A549 (cell line): ENCODE results near the gene NDRG2. TPM values are rescaled to one million over a fixed set of nuclear protein-coding genes. Genes with fewer than 3 reads are reported as not detected.

Experiments
- ATAC-seq, 2 experiments: fragments of 200-7000 bp in 1 of 2; fragments of >200 bp in 1 of 2; cut with Nextera tagmentation in 1 of 2; cut with Tn5 transposase in 1 of 2; 3 replicates each; pipeline versions ENCODE4 v1.8.0 to v1.9.1; 2018 to 2020; ENCODE audit warnings: mild to moderate bottlenecking in 1 of 2, moderate library complexity in 1 of 2
- CTCF ChIA-PET: fragments of 300-600 bp; sonication (Branson Sonifier 250); formaldehyde crosslinking; extraction: SDS; loops from one replicate; lab custom pipeline; 2021; ENCODE audit warnings: antibody characterized with exemption, inconsistent platforms; lab: Yijun Ruan, JAX
- POLR2A ChIA-PET: fragments of 350-600 bp; formaldehyde crosslinking; extraction: SDS; loops from one replicate; lab custom pipeline; 2021; ENCODE audit warnings: antibody characterized with exemption, inconsistent platforms; lab: Yijun Ruan, JAX
- DNase-seq, 2 experiments: peaks; one replicate each; pipeline versions ENCODE4 v3.0.0 to v3.0.0-alpha.2; 2011 to 2016; ENCODE audit warnings: low read depth in 1 of 2, low spot score in 1 of 2
- FAIRE-seq: peaks from 2 replicates; lab custom pipeline; 2011; peaks lifted over from hg19 to GRCh38; lab: Jason Lieb, UNC
- H3K27ac ChIP-seq, 2 experiments: fragments of >200 bp; sonication (Bioruptor Twin); formaldehyde crosslinking; 3 replicates each; pipeline ENCODE4 v1.5.1; 2016 to 2017
- H3K4me1 ChIP-seq: fragments of >200 bp; sonication (Bioruptor Twin); formaldehyde crosslinking; 3 replicates; pipeline ENCODE4 v1.6.1; 2016
- H3K4me2 ChIP-seq: fragments of >200 bp; sonication (Bioruptor Twin); formaldehyde crosslinking; 3 replicates; pipeline ENCODE4 v1.6.1; 2016
- H3K4me3 ChIP-seq: fragments of >200 bp; sonication (Bioruptor Twin); formaldehyde crosslinking; 3 replicates; pipeline ENCODE4 v1.5.1; 2016
- H3K9me3 ChIP-seq: fragments of >200 bp; sonication (Bioruptor Twin); formaldehyde crosslinking; 3 replicates; pipeline ENCODE4 v1.6.1; 2016
- CHD2 ChIP-seq: fragments of 150-350 bp; IDR thresholded peaks from 2 replicates; pipeline ENCODE4 v1.6.1; 2014; ENCODE audit warnings: low read length; ENCODE audit not compliant: partially characterized antibody
- CHD4 ChIP-seq: fragments of 200-600 bp; sonication (generic); IDR thresholded peaks from 2 replicates; pipeline ENCODE4 v1.6.1; 2016; ENCODE audit warnings: antibody characterized with exemption, mild to moderate bottlenecking, borderline replicate concordance
- CTCF ChIP-seq: fragments of >200 bp; sonication (Bioruptor Twin); formaldehyde crosslinking; IDR thresholded peaks from 3 replicates; pipeline ENCODE4 v1.5.1; 2016
- EP300 ChIP-seq, 2 experiments: fragments of >200 bp; sonication (Bioruptor Twin); formaldehyde crosslinking; IDR thresholded peaks; 2 replicates in 1 of 2; 3 replicates in 1 of 2; pipeline ENCODE4 v1.6.1; 2016 to 2017
- HEYL ChIP-seq: fragments of 250-450 bp; sonication (Bioruptor Pico); IDR thresholded peaks from 2 replicates; pipeline ENCODE4 v1.8.0; 2021; ENCODE audit warnings: mild to moderate bottlenecking, moderate library complexity
- MYC ChIP-seq: IDR thresholded peaks from 2 replicates; pipeline ENCODE4 v1.6.1; 2012; ENCODE audit warnings: mild to moderate bottlenecking, inconsistent platforms, low read length, improper control_type of control experiment, borderline replicate concordance
- NFE2L2 ChIP-seq: fragments of 150-350 bp; conservative IDR thresholded peaks from 2 replicates; pipeline ENCODE4 v1.6.1; 2014; ENCODE audit warnings: low read length
- PBX3 ChIP-seq: IDR thresholded peaks from 2 replicates; pipeline ENCODE4 v1.6.1; 2012
- POLR2A ChIP-seq: IDR thresholded peaks from 2 replicates; pipeline ENCODE4 v1.6.1; 2012; ENCODE audit warnings: mild to moderate bottlenecking, low read length
- RAD21 ChIP-seq, 2 experiments: fragments of >200 bp in 1 of 2; sonication (Bioruptor Twin) in 1 of 2; formaldehyde crosslinking in 1 of 2; IDR thresholded peaks in 1 of 2; conservative IDR thresholded peaks in 1 of 2; 2 replicates in 1 of 2; 3 replicates in 1 of 2; pipeline ENCODE4 v1.6.1; 2012 to 2018; ENCODE audit warnings: inconsistent platforms in 1 of 2
- RFX5 ChIP-seq: fragments of 450-650 bp; IDR thresholded peaks from 2 replicates; pipeline ENCODE4 v1.7.1; 2014; ENCODE audit warnings: antibody characterized with exemption, mild to moderate bottlenecking, moderate library complexity
- SREBF2 ChIP-seq: fragments of 450-650 bp; IDR thresholded peaks from 2 replicates; pipeline ENCODE4 v1.6.1; 2014; ENCODE audit warnings: mild to moderate bottlenecking, moderate library complexity
- ZC3H11A ChIP-seq: fragments of 450-650 bp; IDR thresholded peaks from 2 replicates; pipeline ENCODE4 v1.6.1; 2014; ENCODE audit warnings: antibody characterized with exemption, mild to moderate bottlenecking
- ZSCAN20 ChIP-seq: fragments of 250-450 bp; sonication (Bioruptor Pico); IDR thresholded peaks from 2 replicates; pipeline ENCODE4 v1.8.0; 2022; ENCODE audit warnings: mild to moderate bottlenecking, moderate library complexity
- WGBS: methylation state at CpG from one replicate; pipeline ENCODE4 v1.1.6; 2017; ENCODE audit errors: missing lambda C conversion rate; 5-methylcytosine and 5-hydroxymethylcytosine counted together
- polyA plus RNA-seq, 4 experiments: library from polyadenylated mRNA; depleted of rRNA in 3 of 4; stranded (reverse); fragments of >200 nt; fragmentation: RNase III in 1 of 4; extraction: RNeasy Plus Mini Kit Qiagen cat#74134 plus additional on column Dnase treatment in 1 of 4; gene quantifications; 2 replicates in 3 of 4; 3 replicates in 1 of 4; pipeline ENCODE4 v1.2.3, GENCODE V29; 2011 to 2017
- TF ChIP-seq, protein P1 (sequence below): fragments of 450-650 bp; IDR thresholded peaks from 2 replicates; pipeline ENCODE4 v1.6.1; 2014; ENCODE audit warnings: antibody characterized with exemption
- TF ChIP-seq, protein P2 (sequence below): fragments of >200 bp; sonication (Bioruptor Twin); formaldehyde crosslinking; IDR thresholded peaks from 3 replicates; pipeline ENCODE4 v1.6.1; 2016
- TF ChIP-seq, protein P3 (sequence below): fragments of 200-600 bp; sonication (generic); IDR thresholded peaks from 2 replicates; pipeline ENCODE4 v1.6.1; 2016; ENCODE audit warnings: antibody characterized with exemption, mild to moderate bottlenecking, moderate library complexity
- TF ChIP-seq, protein P4 (sequence below): IDR thresholded peaks from 2 replicates; pipeline ENCODE4 v1.6.1; 2012
- TF ChIP-seq, protein P5 (sequence below): fragments of >200 bp; sonication (Bioruptor Twin); formaldehyde crosslinking; IDR thresholded peaks from 2 replicates; pipeline ENCODE4 v1.6.1; 2016

The NDRG2 gene
- polyA plus RNA-seq, 2 of the 4 experiments (the other 2 are of a cell fraction), result 4.7 to 6.8 TPM

GRCh38 chr14:21069388-21070082 lies 44.7 kb upstream of the NDRG2 start:
- Histone ChIP-seq H3K4me1 (peaks cover 23% of the 10 kb centered on the region), H3K4me3 (peak overlapping the region; percentile 79), H3K9me3 (no peaks in the 10 kb centered on the region), H3K27ac (peak overlapping the region; percentile 83 to 95), H3K4me2 (peak overlapping the region; percentile 99)
- WGBS, result 29% methylated on average over 36 of the region's 40 CpGs
- ChIA-PET CTCF (interaction anchor here (1.1 to 15.5 kb wide), 18 partner anchors 12 to 55 kb away, joined by 3 to 369 read pairs (median 26); partner anchors contain the start of genes TMEM253 and ZNF219), POLR2A (interaction anchor here (0.9 to 1.7 kb wide), 4 partner anchors 19 to 55 kb away, joined by 3 to 11 read pairs (median 8); no protein-coding TSS in a partner anchor)
- no peak for TF ChIP-seq CHD4
- TF ChIP-seq, protein P1, sequence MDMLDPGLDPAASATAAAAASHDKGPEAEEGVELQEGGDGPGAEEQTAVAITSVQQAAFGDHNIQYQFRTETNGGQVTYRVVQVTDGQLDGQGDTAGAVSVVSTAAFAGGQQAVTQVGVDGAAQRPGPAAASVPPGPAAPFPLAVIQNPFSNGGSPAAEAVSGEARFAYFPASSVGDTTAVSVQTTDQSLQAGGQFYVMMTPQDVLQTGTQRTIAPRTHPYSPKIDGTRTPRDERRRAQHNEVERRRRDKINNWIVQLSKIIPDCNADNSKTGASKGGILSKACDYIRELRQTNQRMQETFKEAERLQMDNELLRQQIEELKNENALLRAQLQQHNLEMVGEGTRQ, result no peak
- TF ChIP-seq HEYL (CRISPR knock-in tag), result no peak
- no peak for TF ChIP-seq PBX3
- TF ChIP-seq RFX5, result no peak
- TF ChIP-seq, protein P2, sequence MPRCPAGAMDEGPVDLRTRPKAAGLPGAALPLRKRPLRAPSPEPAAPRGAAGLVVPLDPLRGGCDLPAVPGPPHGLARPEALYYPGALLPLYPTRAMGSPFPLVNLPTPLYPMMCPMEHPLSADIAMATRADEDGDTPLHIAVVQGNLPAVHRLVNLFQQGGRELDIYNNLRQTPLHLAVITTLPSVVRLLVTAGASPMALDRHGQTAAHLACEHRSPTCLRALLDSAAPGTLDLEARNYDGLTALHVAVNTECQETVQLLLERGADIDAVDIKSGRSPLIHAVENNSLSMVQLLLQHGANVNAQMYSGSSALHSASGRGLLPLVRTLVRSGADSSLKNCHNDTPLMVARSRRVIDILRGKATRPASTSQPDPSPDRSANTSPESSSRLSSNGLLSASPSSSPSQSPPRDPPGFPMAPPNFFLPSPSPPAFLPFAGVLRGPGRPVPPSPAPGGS, result no peak
- TF ChIP-seq SREBF2, result no peak
- TF ChIP-seq CHD2, result no peak
- TF ChIP-seq EP300 (IDR thresholded peaks at IDR 0.05), result no peak
- TF ChIP-seq, protein P3, sequence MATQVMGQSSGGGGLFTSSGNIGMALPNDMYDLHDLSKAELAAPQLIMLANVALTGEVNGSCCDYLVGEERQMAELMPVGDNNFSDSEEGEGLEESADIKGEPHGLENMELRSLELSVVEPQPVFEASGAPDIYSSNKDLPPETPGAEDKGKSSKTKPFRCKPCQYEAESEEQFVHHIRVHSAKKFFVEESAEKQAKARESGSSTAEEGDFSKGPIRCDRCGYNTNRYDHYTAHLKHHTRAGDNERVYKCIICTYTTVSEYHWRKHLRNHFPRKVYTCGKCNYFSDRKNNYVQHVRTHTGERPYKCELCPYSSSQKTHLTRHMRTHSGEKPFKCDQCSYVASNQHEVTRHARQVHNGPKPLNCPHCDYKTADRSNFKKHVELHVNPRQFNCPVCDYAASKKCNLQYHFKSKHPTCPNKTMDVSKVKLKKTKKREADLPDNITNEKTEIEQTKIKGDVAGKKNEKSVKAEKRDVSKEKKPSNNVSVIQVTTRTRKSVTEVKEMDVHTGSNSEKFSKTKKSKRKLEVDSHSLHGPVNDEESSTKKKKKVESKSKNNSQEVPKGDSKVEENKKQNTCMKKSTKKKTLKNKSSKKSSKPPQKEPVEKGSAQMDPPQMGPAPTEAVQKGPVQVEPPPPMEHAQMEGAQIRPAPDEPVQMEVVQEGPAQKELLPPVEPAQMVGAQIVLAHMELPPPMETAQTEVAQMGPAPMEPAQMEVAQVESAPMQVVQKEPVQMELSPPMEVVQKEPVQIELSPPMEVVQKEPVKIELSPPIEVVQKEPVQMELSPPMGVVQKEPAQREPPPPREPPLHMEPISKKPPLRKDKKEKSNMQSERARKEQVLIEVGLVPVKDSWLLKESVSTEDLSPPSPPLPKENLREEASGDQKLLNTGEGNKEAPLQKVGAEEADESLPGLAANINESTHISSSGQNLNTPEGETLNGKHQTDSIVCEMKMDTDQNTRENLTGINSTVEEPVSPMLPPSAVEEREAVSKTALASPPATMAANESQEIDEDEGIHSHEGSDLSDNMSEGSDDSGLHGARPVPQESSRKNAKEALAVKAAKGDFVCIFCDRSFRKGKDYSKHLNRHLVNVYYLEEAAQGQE, result no peak
- TF ChIP-seq, protein P4, sequence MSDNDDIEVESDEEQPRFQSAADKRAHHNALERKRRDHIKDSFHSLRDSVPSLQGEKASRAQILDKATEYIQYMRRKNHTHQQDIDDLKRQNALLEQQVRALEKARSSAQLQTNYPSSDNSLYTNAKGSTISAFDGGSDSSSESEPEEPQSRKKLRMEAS, result no peak
- no peak for TF ChIP-seq RAD21 (conservative IDR thresholded peaks at IDR 0.05 in 1 of 2, IDR thresholded peaks at IDR 0.05 in 1 of 2)
- TF ChIP-seq, protein P5, sequence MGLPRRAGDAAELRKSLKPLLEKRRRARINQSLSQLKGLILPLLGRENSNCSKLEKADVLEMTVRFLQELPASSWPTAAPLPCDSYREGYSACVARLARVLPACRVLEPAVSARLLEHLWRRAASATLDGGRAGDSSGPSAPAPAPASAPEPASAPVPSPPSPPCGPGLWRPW, result no peak
- no peak for TF ChIP-seq CTCF
- no peak for TF ChIP-seq MYC
- no peak for TF ChIP-seq ZSCAN20 (CRISPR knock-in tag)
- no peak for TF ChIP-seq ZC3H11A
- no peak for TF ChIP-seq NFE2L2
- no peak for TF ChIP-seq POLR2A
- ATAC-seq, result peak in 1 of 2 experiments; percentile 8; a peak in 3 of 6 replicates
- DNase-seq, result peak in 1 of 2 experiments; percentile 19
- FAIRE-seq, result no peak
